HEK293 (cell line): ENCODE data around the gene AFDN.

Source experiments
- MYNN ChIP-seq: fragments of 450-650 bp; formaldehyde crosslinking; IDR thresholded peaks from 2 replicates; pipeline ENCODE4 v1.5.1; 2016; ENCODE audit warnings: missing biosample characterization, missing genetic modification characterization, borderline replicate concordance
- YY1 ChIP-seq: fragments of 450-650 bp; formaldehyde crosslinking; IDR thresholded peaks from 2 replicates; pipeline ENCODE4 v1.5.1; 2018; ENCODE audit warnings: missing biosample characterization, missing genetic modification characterization
- ZNF16 ChIP-seq: fragments of 450-650 bp; formaldehyde crosslinking; IDR thresholded peaks from 2 replicates; pipeline ENCODE4 v1.5.1; 2016; ENCODE audit warnings: low read depth, missing biosample characterization, missing genetic modification characterization
- ZNF23 ChIP-seq: fragments of 450-650 bp; formaldehyde crosslinking; IDR thresholded peaks from 2 replicates; pipeline ENCODE4 v1.5.1; 2016; ENCODE audit warnings: missing biosample characterization, missing genetic modification characterization, borderline replicate concordance
- ZNF433 ChIP-seq: fragments of 450-650 bp; formaldehyde crosslinking; IDR thresholded peaks from 2 replicates; pipeline ENCODE4 v1.5.1; 2016; ENCODE audit warnings: missing biosample characterization, missing genetic modification characterization, low read depth
- ZNF610 ChIP-seq: fragments of 450-650 bp; formaldehyde crosslinking; IDR thresholded peaks from 2 replicates; pipeline ENCODE4 v1.5.1; 2016; ENCODE audit warnings: missing biosample characterization, missing genetic modification characterization, borderline replicate concordance
- ZNF776 ChIP-seq: fragments of 450-650 bp; formaldehyde crosslinking; IDR thresholded peaks from 2 replicates; pipeline ENCODE4 v1.5.0; 2017; ENCODE audit warnings: missing biosample characterization, missing genetic modification characterization, borderline replicate concordance
- ZSCAN16 ChIP-seq: fragments of 450-650 bp; formaldehyde crosslinking; IDR thresholded peaks from 2 replicates; pipeline ENCODE4 v1.5.1; 2016; ENCODE audit warnings: missing biosample characterization, missing genetic modification characterization
- TF ChIP-seq, protein P1 (sequence below): fragments of 450-650 bp; formaldehyde crosslinking; IDR thresholded peaks from 2 replicates; pipeline ENCODE4 v1.5.1; 2016; ENCODE audit warnings: missing biosample characterization, missing genetic modification characterization
- TF ChIP-seq, protein P2 (sequence below): fragments of 450-650 bp; formaldehyde crosslinking; IDR thresholded peaks from 2 replicates; pipeline ENCODE4 v1.5.1; 2016; ENCODE audit warnings: missing biosample characterization, missing genetic modification characterization
- TF ChIP-seq, protein P3 (sequence below): fragments of 450-650 bp; formaldehyde crosslinking; IDR thresholded peaks from 2 replicates; pipeline ENCODE4 v1.5.1; 2016; ENCODE audit warnings: missing biosample characterization, missing genetic modification characterization, low read depth

DNA sequence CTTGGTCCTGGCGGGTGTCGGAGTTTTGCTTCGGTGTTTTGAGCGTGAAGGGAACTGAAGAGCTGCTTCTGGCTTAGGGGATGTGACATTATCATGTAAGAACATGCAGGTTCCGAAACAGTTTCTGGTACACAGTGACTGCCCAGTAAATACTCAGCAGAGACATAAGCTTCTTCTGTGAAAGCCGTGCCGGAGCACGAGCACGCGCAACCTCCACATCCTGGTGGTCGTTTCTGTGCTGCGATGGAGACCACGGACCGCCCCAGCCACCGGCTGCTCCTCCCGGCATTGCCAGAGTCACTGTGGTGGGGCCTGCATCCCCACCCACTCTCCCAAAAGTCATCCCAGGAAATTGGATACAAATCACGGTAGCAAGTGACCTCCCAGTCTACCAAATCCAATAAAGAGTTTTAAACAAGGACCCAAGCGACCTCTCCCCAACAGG is 189.5 kb downstream of the AFDN start:
- TF ChIP-seq, protein P1, sequence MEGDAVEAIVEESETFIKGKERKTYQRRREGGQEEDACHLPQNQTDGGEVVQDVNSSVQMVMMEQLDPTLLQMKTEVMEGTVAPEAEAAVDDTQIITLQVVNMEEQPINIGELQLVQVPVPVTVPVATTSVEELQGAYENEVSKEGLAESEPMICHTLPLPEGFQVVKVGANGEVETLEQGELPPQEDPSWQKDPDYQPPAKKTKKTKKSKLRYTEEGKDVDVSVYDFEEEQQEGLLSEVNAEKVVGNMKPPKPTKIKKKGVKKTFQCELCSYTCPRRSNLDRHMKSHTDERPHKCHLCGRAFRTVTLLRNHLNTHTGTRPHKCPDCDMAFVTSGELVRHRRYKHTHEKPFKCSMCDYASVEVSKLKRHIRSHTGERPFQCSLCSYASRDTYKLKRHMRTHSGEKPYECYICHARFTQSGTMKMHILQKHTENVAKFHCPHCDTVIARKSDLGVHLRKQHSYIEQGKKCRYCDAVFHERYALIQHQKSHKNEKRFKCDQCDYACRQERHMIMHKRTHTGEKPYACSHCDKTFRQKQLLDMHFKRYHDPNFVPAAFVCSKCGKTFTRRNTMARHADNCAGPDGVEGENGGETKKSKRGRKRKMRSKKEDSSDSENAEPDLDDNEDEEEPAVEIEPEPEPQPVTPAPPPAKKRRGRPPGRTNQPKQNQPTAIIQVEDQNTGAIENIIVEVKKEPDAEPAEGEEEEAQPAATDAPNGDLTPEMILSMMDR (tag by site-specific recombination), result no peak
- TF ChIP-seq ZNF610 (tag by site-specific recombination) (no peak), ZNF23 (tag by site-specific recombination) (no peak), ZSCAN16 (no peak), ZNF776 (no peak), ZNF433 (tag by site-specific recombination) (no peak), ZNF16 (no peak), YY1 (tag by site-specific recombination) (no peak), MYNN (tag by site-specific recombination) (no peak)
- TF ChIP-seq, protein P2, sequence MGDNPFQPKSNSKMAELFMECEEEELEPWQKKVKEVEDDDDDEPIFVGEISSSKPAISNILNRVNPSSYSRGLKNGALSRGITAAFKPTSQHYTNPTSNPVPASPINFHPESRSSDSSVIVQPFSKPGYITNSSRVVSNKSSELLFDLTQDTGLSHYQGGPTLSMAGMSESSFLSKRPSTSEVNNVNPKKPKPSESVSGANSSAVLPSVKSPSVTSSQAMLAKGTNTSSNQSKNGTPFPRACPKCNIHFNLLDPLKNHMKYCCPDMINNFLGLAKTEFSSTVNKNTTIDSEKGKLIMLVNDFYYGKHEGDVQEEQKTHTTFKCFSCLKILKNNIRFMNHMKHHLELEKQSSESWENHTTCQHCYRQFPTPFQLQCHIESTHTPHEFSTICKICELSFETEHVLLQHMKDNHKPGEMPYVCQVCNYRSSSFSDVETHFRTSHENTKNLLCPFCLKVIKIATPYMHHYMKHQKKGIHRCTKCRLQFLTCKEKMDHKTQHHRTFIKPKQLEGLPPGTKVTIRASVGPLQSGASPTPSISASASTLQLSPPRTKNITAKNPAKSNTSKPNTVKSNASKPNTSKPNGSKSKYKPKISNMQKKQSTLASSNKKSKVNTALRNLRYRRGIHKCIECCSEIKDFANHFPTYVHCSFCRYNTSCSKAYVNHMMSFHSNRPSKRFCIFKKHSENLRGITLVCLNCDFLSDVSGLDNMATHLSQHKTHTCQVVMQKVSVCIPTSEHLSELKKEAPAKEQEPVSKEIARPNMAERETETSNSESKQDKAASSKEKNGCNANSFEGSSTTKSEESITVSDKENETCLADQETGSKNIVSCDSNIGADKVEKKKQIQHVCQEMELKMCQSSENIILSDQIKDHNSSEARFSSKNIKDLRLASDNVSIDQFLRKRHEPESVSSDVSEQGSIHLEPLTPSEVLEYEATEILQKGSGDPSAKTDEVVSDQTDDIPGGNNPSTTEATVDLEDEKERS (tag by site-specific recombination), result no peak
- TF ChIP-seq, protein P3, sequence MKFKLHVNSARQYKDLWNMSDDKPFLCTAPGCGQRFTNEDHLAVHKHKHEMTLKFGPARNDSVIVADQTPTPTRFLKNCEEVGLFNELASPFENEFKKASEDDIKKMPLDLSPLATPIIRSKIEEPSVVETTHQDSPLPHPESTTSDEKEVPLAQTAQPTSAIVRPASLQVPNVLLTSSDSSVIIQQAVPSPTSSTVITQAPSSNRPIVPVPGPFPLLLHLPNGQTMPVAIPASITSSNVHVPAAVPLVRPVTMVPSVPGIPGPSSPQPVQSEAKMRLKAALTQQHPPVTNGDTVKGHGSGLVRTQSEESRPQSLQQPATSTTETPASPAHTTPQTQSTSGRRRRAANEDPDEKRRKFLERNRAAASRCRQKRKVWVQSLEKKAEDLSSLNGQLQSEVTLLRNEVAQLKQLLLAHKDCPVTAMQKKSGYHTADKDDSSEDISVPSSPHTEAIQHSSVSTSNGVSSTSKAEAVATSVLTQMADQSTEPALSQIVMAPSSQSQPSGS (tag by site-specific recombination), result no peak
